Endodermal cell (in vitro differentiated cells): ENCODE data around the gene PAQR7. TPM values are rescaled to one million over a fixed set of nuclear protein-coding genes. Genes with fewer than 3 reads are reported as not detected.

Source experiments
- DNase-seq: peaks from one replicate; pipeline ENCODE4 v3.0.0-alpha.2; 2017
- H3K27ac ChIP-seq: 2 replicates; pipeline ENCODE4 v1.5.1; 2013; ENCODE audit warnings: mild to moderate bottlenecking, low read depth, low read length, moderate library complexity
- H3K27me3 ChIP-seq: 2 replicates; pipeline ENCODE4 v1.6.1; 2013; ENCODE audit warnings: mild to moderate bottlenecking, low read length, moderate library complexity; ENCODE audit not compliant: insufficient read depth, control insufficient read depth, poor library complexity, severe bottlenecking
- H3K36me3 ChIP-seq: 2 replicates; pipeline ENCODE4 v1.7.0; 2013; ENCODE audit warnings: mild to moderate bottlenecking, low read length, moderate library complexity; ENCODE audit not compliant: control insufficient read depth, insufficient read depth
- H3K4me1 ChIP-seq: one replicate; pipeline ENCODE4 v1.7.0; 2013; ENCODE audit warnings: low read length; ENCODE audit not compliant: control insufficient read depth, insufficient read depth
- H3K4me3 ChIP-seq: 2 replicates; pipeline ENCODE4 v1.5.1; 2013; ENCODE audit warnings: mild to moderate bottlenecking, low read length, moderate library complexity
- H3K9ac ChIP-seq: 2 replicates; pipeline ENCODE4 v1.6.1; 2013; ENCODE audit warnings: mild to moderate bottlenecking, low read length, moderate library complexity; ENCODE audit not compliant: poor library complexity, severe bottlenecking; ENCODE audit errors: extremely low read depth
- H3K9me3 ChIP-seq: 2 replicates; pipeline ENCODE4 v1.6.1; 2013; ENCODE audit warnings: mild to moderate bottlenecking, low read length, moderate library complexity; ENCODE audit not compliant: control insufficient read depth
- H3K27ac Mint-ChIP-seq: 2 replicates; pipeline ENCODE4 v1.8.0; 2020; ENCODE audit warnings: mixed read lengths
- H3K27me3 Mint-ChIP-seq: 2 replicates; pipeline ENCODE4 v1.8.0; 2021; ENCODE audit warnings: mild to moderate bottlenecking, mixed read lengths; ENCODE audit not compliant: insufficient read depth
- H3K36me3 Mint-ChIP-seq: 2 replicates; pipeline ENCODE4 v1.8.0; 2020; ENCODE audit warnings: low read depth, mixed read lengths
- H3K4me1 Mint-ChIP-seq: 2 replicates; pipeline ENCODE4 v1.8.0; 2020; ENCODE audit warnings: mixed read lengths
- H3K4me3 Mint-ChIP-seq: 2 replicates; pipeline ENCODE4 v1.8.0; 2020; ENCODE audit warnings: mild to moderate bottlenecking, moderate library complexity, mixed read lengths
- H3K9me3 Mint-ChIP-seq: 2 replicates; pipeline ENCODE4 v1.8.0; 2020; ENCODE audit warnings: mild to moderate bottlenecking, mixed read lengths
- CTCF ChIP-seq: fragments of 200-600 bp; sonication (generic); conservative IDR thresholded peaks from 2 replicates; pipeline ENCODE4 v1.5.0; 2021; ENCODE audit warnings: antibody characterized with exemption, mild to moderate bottlenecking
- WGBS, 2 experiments: methylation state at CpG; one replicate each; pipeline versions ENCODE4 v1.1.5 to v1.1.7; 2013; ENCODE audit warnings: missing lambda C conversion rate in 2 of 2, mixed read lengths in 1 of 2; ENCODE audit not compliant: insufficient coverage in 1 of 2, insufficient read length in 1 of 2; 5-methylcytosine and 5-hydroxymethylcytosine counted together
- total RNA-seq, 2 donors: library from RNA; stranded (reverse); fragmentation: NEBNext Ultra II Directional in 1 of 2; extraction: Animal tissue kit (Norgen Biotek cat#: 25700) in 1 of 2; gene quantifications; 2 replicates in 1 of 2; 3 replicates in 1 of 2; pipeline ENCODE4 v1.2.1, GENCODE V29; 2021

The PAQR7 gene
- total RNA-seq, 2 donors from 2014 or later = 11.7 to 15.0 TPM

- Mint-ChIP-seq H3K4me1 (peaks cover 39% of the 10 kb centered on the region), H3K27ac (no peak overlapping the region), H3K36me3 (peaks cover 71% of the 10 kb centered on the region), H3K27me3 (peaks cover 15% of the 10 kb centered on the region), H3K4me3 (no peak overlapping the region), H3K9me3 (no peaks in the 10 kb centered on the region)
- H3K4me1 ChIP-seq = peaks cover 28% of the 10 kb centered on the region
- H3K9ac ChIP-seq = no peak overlapping the region
- no peaks in the 10 kb centered on the region for H3K9me3 ChIP-seq
- TF ChIP-seq CTCF = no peak
- WGBS, 2 experiments = 79 to 100% methylated on average over 3 to 6 of the region's 6 CpGs
- no peak for DNase-seq
- no peak overlapping the region for H3K27ac ChIP-seq
- peaks cover 75% of the 10 kb centered on the region for H3K36me3 ChIP-seq
- no peak overlapping the region for H3K4me3 ChIP-seq
- H3K27me3 ChIP-seq = peaks cover 20% of the 10 kb centered on the region
These were observed 43.0 kb downstream of the PAQR7 start for GRCh38 chr1:25832336-25833037.

GRCh38 chr1:25831569-25832196, 43.8 kb downstream of the PAQR7 start:
- peaks cover 76% of the 10 kb centered on the region for H3K36me3 Mint-ChIP-seq
- TF ChIP-seq CTCF = no peak
- peaks cover 31% of the 10 kb centered on the region for H3K4me1 Mint-ChIP-seq
- H3K27ac Mint-ChIP-seq = no peak overlapping the region
- H3K27me3 Mint-ChIP-seq = peaks cover 15% of the 10 kb centered on the region
- 57 to 72% methylated on average over 2 to 5 of the region's 5 CpGs for WGBS, 2 experiments
- H3K9ac ChIP-seq = no peak overlapping the region
- DNase-seq = no peak
- H3K9me3 Mint-ChIP-seq = no peaks in the 10 kb centered on the region
- peaks cover 68% of the 10 kb centered on the region for H3K36me3 ChIP-seq
- no peaks in the 10 kb centered on the region for H3K9me3 ChIP-seq
- H3K27me3 ChIP-seq = peaks cover 20% of the 10 kb centered on the region
- H3K27ac ChIP-seq = no peak overlapping the region
- no peak overlapping the region for H3K4me3 ChIP-seq
- H3K4me1 ChIP-seq = peaks cover 23% of the 10 kb centered on the region
- no peak overlapping the region for H3K4me3 Mint-ChIP-seq

- peaks cover 20% of the 10 kb centered on the region for H3K27me3 ChIP-seq
- H3K4me3 ChIP-seq = no peak overlapping the region
- H3K36me3 ChIP-seq = peaks cover 57% of the 10 kb centered on the region
- DNase-seq = no peak
- H3K4me3 Mint-ChIP-seq = no peak overlapping the region
- 93 to 100% methylated on average over 1 of the region's 1 CpG for WGBS, 2 experiments
- no peaks in the 10 kb centered on the region for H3K9me3 Mint-ChIP-seq
- no peaks in the 10 kb centered on the region for H3K9me3 ChIP-seq
- H3K27ac ChIP-seq = no peak overlapping the region
- H3K4me1 Mint-ChIP-seq = peaks cover 24% of the 10 kb centered on the region
- H3K27ac Mint-ChIP-seq = no peak overlapping the region
- peaks cover 23% of the 10 kb centered on the region for H3K4me1 ChIP-seq
- no peak overlapping the region for H3K9ac ChIP-seq
- H3K36me3 Mint-ChIP-seq = peaks cover 65% of the 10 kb centered on the region
- TF ChIP-seq CTCF = no peak
- H3K27me3 Mint-ChIP-seq = peaks cover 15% of the 10 kb centered on the region
These were observed 46.5 kb downstream of the PAQR7 start for GRCh38 chr1:25829046-25829445.
